CD4-positive, alpha-beta T cell (primary cell): ENCODE data around the gene TMEM114. TPM values are rescaled to one million over a fixed set of nuclear protein-coding genes. Genes with fewer than 3 reads are reported as not detected.

Experiments used
- ATAC-seq: fragments of 200-7000 bp; cut with Tn5 transposase; one replicate; pipeline ENCODE4 v1.10.0; 2022; ENCODE audit warnings: mild to moderate bottlenecking; ENCODE audit not compliant: poor library complexity
- CTCF ChIA-PET: fragments of 350-600 bp; sonication (Branson Sonifier 250); formaldehyde crosslinking; loops from one replicate; lab custom pipeline; 2021; ENCODE audit warnings: antibody characterized with exemption, inconsistent platforms; lab: Charles Lee
- POLR2A ChIA-PET: fragments of 350-600 bp; sonication (Branson Sonifier 250); formaldehyde crosslinking; loops from one replicate; lab custom pipeline; 2021; ENCODE audit warnings: antibody characterized with exemption, inconsistent platforms; lab: Charles Lee
- DNase-seq, 14 experiments: peaks; one replicate each; pipeline ENCODE4 v3.0.0-alpha.2; 2013 to 2020; ENCODE audit warnings: mixed read lengths in 2 of 14
- H3K27ac ChIP-seq, 2 donors: one replicate each; pipeline versions ENCODE4 v1.5.1 to v1.7.0; 2013; ENCODE audit warnings: low read length in 2 of 2, low read depth in 1 of 2, mild to moderate bottlenecking in 1 of 2
- H3K27me3 ChIP-seq, 2 experiments: 1 replicate in 1 of 2; 2 replicates in 1 of 2; pipeline versions ENCODE4 v1.6.1 to v1.7.0; 2013; ENCODE audit warnings: low read length in 2 of 2, control low read depth in 1 of 2, mild to moderate bottlenecking in 1 of 2, moderate library complexity in 1 of 2; ENCODE audit not compliant: insufficient read depth in 2 of 2, control insufficient read depth in 1 of 2
- H3K36me3 ChIP-seq: one replicate; pipeline ENCODE4 v1.6.1; 2013; ENCODE audit warnings: low read length, control low read depth; ENCODE audit not compliant: insufficient read depth
- H3K4me1 ChIP-seq: one replicate; pipeline ENCODE4 v1.6.1; 2013; ENCODE audit warnings: low read length, control low read depth; ENCODE audit not compliant: insufficient read depth
- H3K4me3 ChIP-seq: one replicate; pipeline ENCODE4 v1.5.1; 2013; ENCODE audit warnings: mild to moderate bottlenecking, low read length, moderate library complexity
- H3K9me3 ChIP-seq, 2 experiments: 1 replicate in 1 of 2; 2 replicates in 1 of 2; pipeline versions ENCODE4 v1.6.1 to v1.7.0; 2013; ENCODE audit warnings: low read length in 2 of 2, mild to moderate bottlenecking in 2 of 2, control low read depth in 1 of 2, moderate library complexity in 1 of 2; ENCODE audit not compliant: control insufficient read depth in 1 of 2, insufficient read depth in 1 of 2
- H3K27ac Mint-ChIP-seq: one replicate; pipeline ENCODE4 v1.8.0; 2020; ENCODE audit warnings: mixed read lengths
- H3K27me3 Mint-ChIP-seq: one replicate; pipeline ENCODE4 v1.8.0; 2021; ENCODE audit warnings: mixed read lengths
- H3K36me3 Mint-ChIP-seq: one replicate; pipeline ENCODE4 v1.8.0; 2021; ENCODE audit warnings: low read depth, mixed read lengths
- H3K4me1 Mint-ChIP-seq: one replicate; pipeline ENCODE4 v1.8.0; 2021; ENCODE audit warnings: low read depth, mixed read lengths
- H3K4me3 Mint-ChIP-seq: one replicate; pipeline ENCODE4 v1.8.0; 2020; ENCODE audit warnings: mild to moderate bottlenecking, mixed read lengths
- H3K9me3 Mint-ChIP-seq: one replicate; pipeline ENCODE4 v1.8.0; 2020; ENCODE audit warnings: mixed read lengths
- intact Hi-C, 2 experiments: fragments of 100-400 bp; cut with DNase I in 1 of 2; cut with micrococcal nuclease in 1 of 2; formaldehyde crosslinking; loops; one replicate each; pipeline versions ENCODE4 v1.15.1 to v1.9.0; 2023 to 2025; cut with DNase I, micrococcal nuclease
- total RNA-seq, 174 experiments: library from RNA in 2 of 174; stranded (reverse) in 2 of 174; gene quantifications; one replicate each; pipeline ENCODE4 v1.2.3 and lab custom pipeline; 2021 to 2026
- TF ChIP-seq, protein P1 (sequence below): fragments of 200-600 bp; IDR thresholded peaks from one replicate; pipeline ENCODE4 v1.8.0; 2022; ENCODE audit warnings: antibody characterized with exemption, mild to moderate bottlenecking

Gene TMEM114
- total RNA-seq, 2 experiments from 2014 or later, result not detected

DNA sequence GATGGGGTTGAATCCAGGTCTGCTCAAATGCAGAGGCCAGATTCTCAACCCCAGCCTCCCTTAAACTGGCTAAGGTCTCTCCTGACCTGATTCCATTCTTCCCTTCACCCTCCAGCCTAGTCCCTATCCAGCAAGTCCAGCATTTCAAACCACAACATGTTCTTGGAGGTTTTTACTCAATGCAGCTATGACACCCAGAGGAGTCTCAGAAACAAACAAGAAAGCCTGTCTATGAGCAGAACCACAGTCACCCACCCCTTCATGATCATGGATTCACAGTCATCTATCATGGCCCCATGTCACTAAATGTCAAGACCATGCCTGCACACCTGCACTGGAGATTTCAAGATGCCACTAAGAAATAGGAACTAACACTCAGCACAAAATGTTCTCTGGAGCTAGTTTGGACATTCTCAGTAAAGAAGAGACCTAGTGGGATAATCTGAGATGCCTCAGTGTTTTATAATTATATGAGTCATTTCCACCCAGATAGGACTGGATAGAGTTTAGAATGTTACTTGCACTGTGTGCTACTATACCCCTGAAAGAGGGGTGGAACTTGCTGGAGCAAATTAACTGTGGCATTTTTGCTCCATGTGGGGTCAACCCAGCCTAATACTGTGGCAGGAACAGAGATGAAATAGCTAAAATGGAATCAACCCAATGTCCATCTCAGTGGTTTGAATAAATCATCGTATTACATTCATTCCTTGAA lies 21.7 kb upstream of the TMEM114 start:
- Histone ChIP-seq H3K4me1 (no peaks in the 10 kb centered on the region), H3K36me3 (no peaks in the 10 kb centered on the region), H3K9me3 (no peaks in the 10 kb centered on the region), H3K27ac (no peak overlapping the region), H3K4me3 (no peak overlapping the region), H3K27me3 (peaks cover 12 to 15% of the 10 kb centered on the region in 2 experiments)
- no peaks in the 10 kb centered on the region for H3K36me3 Mint-ChIP-seq
- no peaks in the 10 kb centered on the region for H3K9me3 Mint-ChIP-seq
- no peak overlapping the region for H3K27ac Mint-ChIP-seq
- no peaks in the 10 kb centered on the region for H3K4me1 Mint-ChIP-seq
- ATAC-seq (no peak), DNase-seq (no peak)
- intact Hi-C loops, result no loop called here
- ChIA-PET POLR2A (no interaction called here), CTCF (interaction anchor here (1.2 kb wide), 1 partner anchor 13 kb away, joined by 3 read pairs; no protein-coding TSS in a partner anchor)
- H3K27me3 Mint-ChIP-seq, result peaks cover 40% of the 10 kb centered on the region
- H3K4me3 Mint-ChIP-seq, result no peak overlapping the region
- TF ChIP-seq, protein P1, sequence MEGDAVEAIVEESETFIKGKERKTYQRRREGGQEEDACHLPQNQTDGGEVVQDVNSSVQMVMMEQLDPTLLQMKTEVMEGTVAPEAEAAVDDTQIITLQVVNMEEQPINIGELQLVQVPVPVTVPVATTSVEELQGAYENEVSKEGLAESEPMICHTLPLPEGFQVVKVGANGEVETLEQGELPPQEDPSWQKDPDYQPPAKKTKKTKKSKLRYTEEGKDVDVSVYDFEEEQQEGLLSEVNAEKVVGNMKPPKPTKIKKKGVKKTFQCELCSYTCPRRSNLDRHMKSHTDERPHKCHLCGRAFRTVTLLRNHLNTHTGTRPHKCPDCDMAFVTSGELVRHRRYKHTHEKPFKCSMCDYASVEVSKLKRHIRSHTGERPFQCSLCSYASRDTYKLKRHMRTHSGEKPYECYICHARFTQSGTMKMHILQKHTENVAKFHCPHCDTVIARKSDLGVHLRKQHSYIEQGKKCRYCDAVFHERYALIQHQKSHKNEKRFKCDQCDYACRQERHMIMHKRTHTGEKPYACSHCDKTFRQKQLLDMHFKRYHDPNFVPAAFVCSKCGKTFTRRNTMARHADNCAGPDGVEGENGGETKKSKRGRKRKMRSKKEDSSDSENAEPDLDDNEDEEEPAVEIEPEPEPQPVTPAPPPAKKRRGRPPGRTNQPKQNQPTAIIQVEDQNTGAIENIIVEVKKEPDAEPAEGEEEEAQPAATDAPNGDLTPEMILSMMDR, result no peak

DNA sequence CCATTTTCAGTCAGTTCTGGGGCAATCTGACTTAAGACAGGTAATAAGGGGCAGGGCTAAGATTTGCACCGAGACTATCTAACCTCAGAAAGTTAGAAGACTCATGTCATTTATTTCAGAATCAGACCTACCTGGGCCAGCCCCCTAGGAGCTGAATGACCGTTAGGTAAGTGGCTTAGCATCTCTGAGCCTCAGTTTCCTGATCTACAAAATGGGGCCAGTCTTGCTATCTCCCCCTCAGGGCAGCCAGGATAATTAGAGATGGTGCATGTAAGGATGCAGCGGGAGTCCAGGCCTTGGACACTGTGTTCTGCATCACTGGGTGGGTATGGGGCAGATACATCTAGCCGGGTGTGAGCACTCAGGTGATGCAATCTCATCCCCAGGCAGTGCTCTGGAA lies 20.8 kb upstream of the TMEM114 start:
- TF ChIP-seq, protein P1, result no peak
- ATAC-seq (no peak), DNase-seq (no peak)
- Histone ChIP-seq H3K9me3 (no peaks in the 10 kb centered on the region), H3K4me3 (no peak overlapping the region), H3K36me3 (no peaks in the 10 kb centered on the region), H3K27ac (no peak overlapping the region), H3K27me3 (peaks cover 12 to 14% of the 10 kb centered on the region in 2 experiments), H3K4me1 (no peaks in the 10 kb centered on the region)
- intact Hi-C loops, result no loop called here
- Mint-ChIP-seq H3K9me3 (no peaks in the 10 kb centered on the region), H3K27ac (no peak overlapping the region), H3K4me1 (no peaks in the 10 kb centered on the region), H3K27me3 (peaks cover 40% of the 10 kb centered on the region), H3K36me3 (no peaks in the 10 kb centered on the region), H3K4me3 (no peak overlapping the region)
- CTCF ChIA-PET, result no interaction called here
- POLR2A ChIA-PET, result no interaction called here

DNA sequence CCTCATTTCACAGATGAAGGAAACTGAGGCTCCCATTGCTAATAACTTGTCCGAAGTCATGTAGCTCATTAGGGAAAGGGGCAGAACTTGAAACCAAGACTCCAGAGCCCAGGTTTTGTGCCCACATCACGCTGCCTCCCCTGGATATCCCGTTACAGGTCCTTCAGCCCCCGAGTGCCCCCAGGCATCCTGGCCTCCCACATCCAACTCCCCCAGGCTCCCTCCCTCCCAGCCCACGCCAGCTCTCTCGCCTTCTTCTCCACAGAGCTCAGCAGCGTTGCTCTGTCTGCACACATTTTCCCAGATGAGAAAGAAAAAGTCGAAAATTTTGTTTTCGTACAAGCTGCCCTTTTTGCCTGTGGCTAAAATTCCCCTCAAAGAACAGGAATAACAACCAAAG lies 16.9 kb upstream of the TMEM114 start:
- Mint-ChIP-seq H3K27me3 (peaks cover 29% of the 10 kb centered on the region), H3K9me3 (no peaks in the 10 kb centered on the region), H3K36me3 (no peaks in the 10 kb centered on the region), H3K4me3 (no peak overlapping the region), H3K27ac (no peak overlapping the region), H3K4me1 (no peaks in the 10 kb centered on the region)
- H3K4me3 ChIP-seq, result no peak overlapping the region
- TF ChIP-seq, protein P1, result no peak
- H3K36me3 ChIP-seq, result no peaks in the 10 kb centered on the region
- H3K4me1 ChIP-seq, result no peaks in the 10 kb centered on the region
- no peak for ATAC-seq
- no peak overlapping the region for H3K27ac ChIP-seq
- ChIA-PET CTCF (no interaction called here), POLR2A (no interaction called here)
- no peaks in the 10 kb centered on the region for H3K9me3 ChIP-seq
- peaks cover 5 to 12% of the 10 kb centered on the region in 2 experiments for H3K27me3 ChIP-seq
- no peak for DNase-seq
- intact Hi-C loops, result no loop called here
